Sigmoid colon (tissue), 7 donors: Measurements from ENCODE around the gene JPH2. TPM values are rescaled to one million over a fixed set of nuclear protein-coding genes. Genes with fewer than 3 reads are reported as not detected.
A peak's percentile ranks its signal among the peaks of the same experiment; 100 is the strongest.

Experiments
- DNase-seq: peaks from one replicate; pipeline ENCODE4 v3.0.0-alpha.2; 2019
- H3K27ac ChIP-seq, 4 donors: fragments of 200-600 bp; sonication (generic); one replicate each; pipeline ENCODE4 v1.5.1; 2016 to 2019; ENCODE audit warnings: mild to moderate bottlenecking in 1 of 4
- H3K27me3 ChIP-seq, 3 donors: fragments of 200-600 bp; sonication (generic); one replicate each; pipeline ENCODE4 v1.5.1; 2019; ENCODE audit warnings: mild to moderate bottlenecking in 1 of 3
- H3K36me3 ChIP-seq, 4 donors: fragments of 200-600 bp; sonication (generic); one replicate each; pipeline ENCODE4 v1.5.1; 2016 to 2019
- H3K4me1 ChIP-seq, 4 donors: fragments of 200-600 bp; sonication (generic); one replicate each; pipeline ENCODE4 v1.5.1; 2017 to 2019
- H3K4me3 ChIP-seq, 4 donors: fragments of 200-600 bp; sonication (generic); one replicate each; pipeline ENCODE4 v1.5.1; 2017 to 2019; ENCODE audit warnings: mild to moderate bottlenecking in 2 of 4, moderate library complexity in 1 of 4
- H3K9me3 ChIP-seq, 4 donors: fragments of 200-600 bp in 3 of 4; sonication (generic) in 3 of 4; one replicate each; pipeline versions ENCODE4 v1.5.1 to v1.6.1; 2013 to 2019
- CTCF ChIP-seq, 4 experiments: fragments of 450-650 bp in 3 of 4; fragments of 200-600 bp in 1 of 4; IDR thresholded peaks; one replicate each; pipeline ENCODE4 v1.5.1; 2016 to 2019; ENCODE audit warnings: antibody characterized with exemption in 4 of 4, mild to moderate bottlenecking in 3 of 4, moderate library complexity in 2 of 4
- EP300 ChIP-seq, 4 donors: sonication (generic); formaldehyde crosslinking; IDR thresholded peaks; one replicate each; pipeline ENCODE4 v1.6.1; 2017; ENCODE audit warnings: antibody characterized with exemption in 4 of 4
- POLR2A ChIP-seq, 2 donors: fragments of 450-650 bp; IDR thresholded peaks; one replicate each; pipeline ENCODE4 v1.6.1; 2016; ENCODE audit warnings: antibody characterized with exemption in 2 of 2, mild to moderate bottlenecking in 2 of 2, moderate library complexity in 2 of 2
- POLR2AphosphoS5 ChIP-seq, 4 donors: sonication (generic); formaldehyde crosslinking; IDR thresholded peaks; one replicate each; pipeline ENCODE4 v1.6.1; 2017; ENCODE audit warnings: antibody characterized with exemption in 4 of 4
- WGBS, 2 donors: extraction: QIAGEN DNeasy Blood & Tissue Kit; methylation state at CpG; one replicate each; pipeline ENCODE4 v1.1.7; 2013; 5-methylcytosine and 5-hydroxymethylcytosine counted together
- intact Hi-C: fragments of 100-400 bp; cut with DNase I; formaldehyde crosslinking; loops from one replicate; pipeline ENCODE4 v1.15.1; 2023
- polyA plus RNA-seq, 3 donors: library from polyadenylated mRNA; stranded (reverse); fragments of 200-250 nt; gene quantifications; one replicate each; pipeline ENCODE4 v1.2.3, GENCODE V29; 2013
- total RNA-seq, 4 donors: library from RNA; depleted of rRNA; stranded (reverse); fragments of >200 nt; gene quantifications; one replicate each; pipeline ENCODE4 v1.1.0, GENCODE V29; 2016
- donor health status: healthy with polysubstance abuse.
- donor health status: Bipolar disorder and iron deficiency.
- donor health status: healthy.

The JPH2 gene
- total and polyA plus RNA-seq, 7 donors = 0.23 to 166 (median 52.0) TPM

- Histone ChIP-seq H3K4me3 (no peak overlapping the region), H3K27ac (no peak overlapping the region), H3K9me3 (no peaks in the 10 kb centered on the region), H3K36me3 (no peaks in the 10 kb centered on the region), H3K27me3 (no peaks in the 10 kb centered on the region), H3K4me1 (peaks cover 0 to 15% (median 13%) of the 10 kb centered on the region in 4 donors)
- DNase-seq = peak; percentile 43
- TF ChIP-seq POLR2AphosphoS5 (IDR thresholded peaks at IDR 0.05) (no peak), POLR2A (IDR thresholded peaks at IDR 0.05) (no peak), EP300 (IDR thresholded peaks at IDR 0.05) (no peak), CTCF (IDR thresholded peaks at IDR 0.05) (no peak)
- WGBS, 2 donors = 69 to 75% methylated on average over 4 of the region's 4 CpGs
- intact Hi-C loops = no loop called here
These were observed 96.0 kb downstream of the JPH2 start for GRCh38 chr20:44091026-44091425.

GRCh38 chr20:44089987-44090674, 96.9 kb downstream of the JPH2 start:
- intact Hi-C loops = no loop called here
- Histone ChIP-seq H3K4me1 (peaks cover 0 to 15% (median 13%) of the 10 kb centered on the region in 4 donors), H3K9me3 (no peaks in the 10 kb centered on the region), H3K4me3 (no peak overlapping the region), H3K27me3 (no peaks in the 10 kb centered on the region), H3K36me3 (no peaks in the 10 kb centered on the region), H3K27ac (no peak overlapping the region)
- WGBS, 2 donors = 59 to 63% methylated on average over 7 of the region's 7 CpGs
- TF ChIP-seq CTCF (IDR thresholded peaks at IDR 0.05) (no peak), POLR2AphosphoS5 (IDR thresholded peaks at IDR 0.05) (no peak), EP300 (IDR thresholded peaks at IDR 0.05) (no peak), POLR2A (IDR thresholded peaks at IDR 0.05) (no peak)
- DNase-seq = peak; percentile 35

GRCh38 chr20:44087857-44088120, 99.2 kb downstream of the JPH2 start:
- Histone ChIP-seq H3K9me3 (no peaks in the 10 kb centered on the region), H3K4me1 (peaks cover 0 to 22% (median 20%) of the 10 kb centered on the region in 4 donors), H3K4me3 (no peak overlapping the region), H3K27ac (peak overlapping the region in 2 of 4 donors; percentile 35 to 51), H3K27me3 (no peaks in the 10 kb centered on the region), H3K36me3 (no peaks in the 10 kb centered on the region)
- intact Hi-C loops = no loop called here
- peak; percentile 58 for DNase-seq
- TF ChIP-seq EP300 (IDR thresholded peaks at IDR 0.05) = no peak
- TF ChIP-seq POLR2A (IDR thresholded peaks at IDR 0.05) = no peak
- TF ChIP-seq POLR2AphosphoS5 (IDR thresholded peaks at IDR 0.05) = no peak
- TF ChIP-seq CTCF (IDR thresholded peaks at IDR 0.05) = no peak
- WGBS, 2 donors = 78 to 88% methylated on average over 4 of the region's 4 CpGs

- intact Hi-C loops = no loop called here
- TF ChIP-seq CTCF (IDR thresholded peaks at IDR 0.05) (no peak), EP300 (IDR thresholded peaks at IDR 0.05) (no peak)
- H3K9me3 ChIP-seq = no peaks in the 10 kb centered on the region
- H3K36me3 ChIP-seq = no peaks in the 10 kb centered on the region
- H3K27ac ChIP-seq = peak overlapping the region in 2 of 4 donors; percentile 35 to 51
- peaks cover 0 to 23% (median 22%) of the 10 kb centered on the region in 4 donors for H3K4me1 ChIP-seq
- peak; percentile 62 for DNase-seq
- 86 to 87% methylated on average over 15 of the region's 15 CpGs for WGBS, 2 donors
- H3K4me3 ChIP-seq = no peak overlapping the region
- no peaks in the 10 kb centered on the region for H3K27me3 ChIP-seq
These were observed 99.7 kb downstream of the JPH2 start for GRCh38 chr20:44087051-44087856.
